ENCODE results near the gene SLC26A6. TPM values are rescaled to one million over a fixed set of nuclear protein-coding genes. Genes with fewer than 3 reads are reported as not detected.

SLC26A6 gene
- 19.9 TPM for total RNA-seq
- long read RNA-seq, transcript SLC26A6-207 (21 exons, 2,630 nt), result major isoform, 6 of 46 reads
- long read RNA-seq, transcript SLC26A6-205 (21 exons, 2,589 nt), result minor isoform, 5 of 46 reads
- long read RNA-seq, partial matches to known transcripts, result 9 of 46 reads
- long read RNA-seq, other reads (novel, unspliced or antisense), result 26 of 46 reads

DNA sequence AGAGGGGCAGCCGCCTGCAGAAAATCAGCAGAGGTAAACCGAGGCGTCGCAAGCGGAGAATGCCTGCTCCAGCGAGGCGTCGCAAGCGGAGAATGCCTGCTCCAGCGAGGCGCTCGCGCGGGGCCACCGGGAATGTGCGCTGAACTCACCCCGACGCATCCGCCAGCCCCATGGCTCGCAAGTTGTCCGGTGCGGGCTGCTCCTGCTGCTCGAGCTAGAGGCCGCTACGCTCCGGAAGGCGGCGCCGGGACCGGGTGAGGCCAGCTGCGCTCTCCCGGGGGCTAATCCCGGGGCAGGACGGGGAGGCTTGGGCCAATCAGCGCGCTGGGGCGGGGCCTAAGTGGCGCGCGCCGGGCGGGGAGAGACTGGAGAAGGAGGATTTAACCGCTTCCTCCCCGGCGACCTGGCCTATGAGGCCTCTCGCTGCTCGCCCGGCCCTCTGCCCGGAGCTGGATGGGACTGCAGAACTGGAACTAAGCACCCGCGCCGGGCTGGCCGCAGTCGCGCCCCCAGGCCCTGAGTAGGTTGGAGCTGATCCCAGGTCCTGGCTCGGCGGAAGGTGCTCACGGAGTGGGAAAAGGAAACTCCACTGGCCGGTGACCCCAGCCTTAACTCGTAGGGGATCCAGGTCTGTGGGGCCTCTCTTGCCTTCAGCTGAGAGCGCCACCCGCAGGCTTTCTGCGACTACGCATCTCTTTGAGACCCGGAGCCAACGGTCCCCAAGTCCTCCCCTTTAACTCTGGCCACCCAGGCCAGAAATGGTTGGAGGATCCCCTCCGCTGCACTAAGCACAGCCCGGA is at the start of gene SLC26A6:
SLC26A6 (minus strand) TSS at position 240 of the 800 bp plus-strand sequence; CDS start at position 172, 68 bp downstream.
- intact Hi-C loops (cut with DNase I), result no loop called here
- Histone ChIP-seq H3K4me3 (peak within 1 kb of the TSS; percentile 98), H3K27ac (peak within 1 kb of the TSS; percentile 75), H3K4me1 (peaks cover 18% of the 10 kb centered on the region), H3K36me3 (no peaks in the 10 kb centered on the region), H3K27me3 (no peaks in the 10 kb centered on the region), H3K9me3 (no peaks in the 10 kb centered on the region)
- TF ChIP-seq, protein P1, sequence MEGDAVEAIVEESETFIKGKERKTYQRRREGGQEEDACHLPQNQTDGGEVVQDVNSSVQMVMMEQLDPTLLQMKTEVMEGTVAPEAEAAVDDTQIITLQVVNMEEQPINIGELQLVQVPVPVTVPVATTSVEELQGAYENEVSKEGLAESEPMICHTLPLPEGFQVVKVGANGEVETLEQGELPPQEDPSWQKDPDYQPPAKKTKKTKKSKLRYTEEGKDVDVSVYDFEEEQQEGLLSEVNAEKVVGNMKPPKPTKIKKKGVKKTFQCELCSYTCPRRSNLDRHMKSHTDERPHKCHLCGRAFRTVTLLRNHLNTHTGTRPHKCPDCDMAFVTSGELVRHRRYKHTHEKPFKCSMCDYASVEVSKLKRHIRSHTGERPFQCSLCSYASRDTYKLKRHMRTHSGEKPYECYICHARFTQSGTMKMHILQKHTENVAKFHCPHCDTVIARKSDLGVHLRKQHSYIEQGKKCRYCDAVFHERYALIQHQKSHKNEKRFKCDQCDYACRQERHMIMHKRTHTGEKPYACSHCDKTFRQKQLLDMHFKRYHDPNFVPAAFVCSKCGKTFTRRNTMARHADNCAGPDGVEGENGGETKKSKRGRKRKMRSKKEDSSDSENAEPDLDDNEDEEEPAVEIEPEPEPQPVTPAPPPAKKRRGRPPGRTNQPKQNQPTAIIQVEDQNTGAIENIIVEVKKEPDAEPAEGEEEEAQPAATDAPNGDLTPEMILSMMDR (IDR thresholded peaks at IDR 0.05), result peak; percentile 45
- ATAC-seq (peak; percentile 97), DNase-seq (peak; percentile 99)

DNA sequence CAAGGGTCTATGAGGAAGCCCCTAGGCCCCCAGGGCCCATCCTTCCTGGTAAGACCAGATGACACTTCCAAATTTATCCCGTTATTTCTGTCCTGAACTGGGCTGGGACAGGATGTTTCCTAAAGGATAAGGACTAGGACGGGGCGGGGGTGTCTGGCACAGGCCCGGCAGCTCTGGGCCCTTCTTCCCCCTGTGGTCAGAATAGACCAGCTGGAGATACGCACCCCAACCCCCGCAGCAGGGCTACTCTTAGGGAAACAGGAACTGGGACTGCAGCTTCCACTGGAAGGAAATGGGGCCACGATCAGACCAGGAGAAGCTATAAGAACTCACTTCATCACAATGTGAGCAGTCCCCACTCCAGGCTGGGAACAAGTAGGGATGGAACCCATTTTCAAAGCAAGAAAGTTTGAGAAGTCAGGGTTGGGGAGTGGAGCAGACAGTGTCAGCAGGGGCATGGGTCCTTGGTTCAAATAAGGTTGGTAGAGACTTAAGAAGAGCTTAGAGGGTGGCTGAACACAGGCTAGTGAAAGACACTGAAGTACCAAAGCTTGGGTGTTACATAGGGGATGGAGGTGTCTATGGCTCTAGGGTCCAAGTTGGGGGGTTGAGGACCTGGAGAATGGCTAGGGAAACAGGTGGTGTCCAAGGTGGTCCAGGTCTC is 49.4 kb upstream of the SLC26A6 start:
- peak overlapping the region; percentile 91 for H3K4me3 ChIP-seq
- peak; percentile 36 for ATAC-seq
- DNase-seq, result no peak
- intact Hi-C loops (cut with DNase I), result no loop called here
- TF ChIP-seq, protein P1 (IDR thresholded peaks at IDR 0.05), result no peak
- peaks cover 49% of the 10 kb centered on the region for H3K36me3 ChIP-seq
- peaks cover 22% of the 10 kb centered on the region for H3K4me1 ChIP-seq
- H3K27ac ChIP-seq, result peak overlapping the region; percentile 51
- H3K27me3 ChIP-seq, result no peaks in the 10 kb centered on the region
- no peaks in the 10 kb centered on the region for H3K9me3 ChIP-seq

DNA sequence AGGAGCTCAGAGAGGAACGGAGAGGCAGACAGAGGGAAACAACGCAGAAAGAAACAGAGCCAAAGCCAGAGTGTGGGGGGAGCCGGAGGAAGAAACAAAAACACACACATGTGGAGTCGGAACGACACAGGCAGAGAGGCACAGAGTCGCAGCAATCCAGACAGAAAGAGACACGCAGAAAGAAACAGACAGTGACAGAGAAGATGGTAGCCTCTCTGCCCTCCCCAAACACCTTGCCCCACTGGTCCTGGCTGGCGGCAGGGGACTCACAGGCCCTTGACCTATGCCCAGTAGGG is 48.7 kb upstream of the SLC26A6 start:
- H3K9me3 ChIP-seq, result no peaks in the 10 kb centered on the region
- no peaks in the 10 kb centered on the region for H3K27me3 ChIP-seq
- DNase-seq (no peak), ATAC-seq (no peak)
- peak overlapping the region; percentile 91 for H3K4me3 ChIP-seq
- peak overlapping the region; percentile 51 for H3K27ac ChIP-seq
- intact Hi-C loops (cut with DNase I), result no loop called here
- H3K4me1 ChIP-seq, result peaks cover 22% of the 10 kb centered on the region
- TF ChIP-seq, protein P1 (IDR thresholded peaks at IDR 0.05), result no peak
- peaks cover 43% of the 10 kb centered on the region for H3K36me3 ChIP-seq

GRCh38 chr3:48682786-48683185 is 47.5 kb upstream of the SLC26A6 start:
- no peak for ATAC-seq
- no peak overlapping the region for H3K27ac ChIP-seq

GRCh38 chr3:48681974-48682610 is 46.8 kb upstream of the SLC26A6 start:
- no peak for ATAC-seq
- no peaks in the 10 kb centered on the region for H3K27me3 ChIP-seq
- intact Hi-C loops (cut with DNase I), result no loop called here

More at GRCh38 chr3:48682786-48683185, 47.5 kb upstream of the SLC26A6 start:
- H3K4me1 ChIP-seq, result peaks cover 22% of the 10 kb centered on the region
- intact Hi-C loops (cut with DNase I), result no loop called here
- DNase-seq, result no peak
- H3K36me3 ChIP-seq, result peaks cover 41% of the 10 kb centered on the region
- H3K4me3 ChIP-seq, result no peak overlapping the region
- TF ChIP-seq, protein P1 (IDR thresholded peaks at IDR 0.05), result no peak
- H3K9me3 ChIP-seq, result no peaks in the 10 kb centered on the region
- no peaks in the 10 kb centered on the region for H3K27me3 ChIP-seq

More at GRCh38 chr3:48681974-48682610, 46.8 kb upstream of the SLC26A6 start:
- Histone ChIP-seq H3K4me3 (no peak overlapping the region), H3K27ac (no peak overlapping the region), H3K4me1 (peaks cover 22% of the 10 kb centered on the region), H3K36me3 (peaks cover 34% of the 10 kb centered on the region), H3K9me3 (no peaks in the 10 kb centered on the region)
- peak; percentile 46 for DNase-seq
- TF ChIP-seq, protein P1 (IDR thresholded peaks at IDR 0.05), result no peak
